HG02798 (cell line): Measurements from ENCODE around the gene CIT.
"Not testable (repeated sequence)": the region's sequence is repeated elsewhere in the genome, so short reads cannot be mapped to it uniquely, and the experiment has no call there.

Experiments
- ATAC-seq: cut with Tn5 transposase; IDR thresholded peaks from one replicate; pipeline ENCODE4 v1.9.1; 2021; ENCODE audit warnings: mild to moderate bottlenecking; ENCODE audit not compliant: unreplicated experiment, poor library complexity

Gene CIT

GRCh38 chr12:119746169-119746568 lies 131.0 kb downstream of the CIT start:
- ATAC-seq, result no peak

- no peak for ATAC-seq
These were observed 132.1 kb downstream of the CIT start for GRCh38 chr12:119744900-119745606.

GRCh38 chr12:119742700-119743099 lies 134.4 kb downstream of the CIT start:
- ATAC-seq, result no peak

- no peak for ATAC-seq
These were observed 136.3 kb downstream of the CIT start for GRCh38 chr12:119740830-119741229.

GRCh38 chr12:119735079-119735478 lies 142.0 kb downstream of the CIT start:
- no peak for ATAC-seq

- ATAC-seq, result no peak
These were observed 146.7 kb downstream of the CIT start for GRCh38 chr12:119730381-119730780.

- no peak for ATAC-seq
These were observed 147.2 kb downstream of the CIT start for GRCh38 chr12:119729871-119730270.

GRCh38 chr12:119728444-119728745 lies 148.7 kb downstream of the CIT start:
- no peak for ATAC-seq

- no peak for ATAC-seq
These were observed 149.3 kb downstream of the CIT start for GRCh38 chr12:119727600-119728443.

GRCh38 chr12:119725523-119725922 lies 151.6 kb downstream of the CIT start:
- ATAC-seq, result no peak

GRCh38 chr12:119721306-119721705 lies 155.8 kb downstream of the CIT start:
- ATAC-seq, result no peak

GRCh38 chr12:119720349-119720748 lies 156.8 kb downstream of the CIT start:
- no peak for ATAC-seq

GRCh38 chr12:119718141-119718540 lies 159.0 kb downstream of the CIT start:
- no peak for ATAC-seq

- ATAC-seq, result no peak
These were observed 161.9 kb downstream of the CIT start for GRCh38 chr12:119715268-119715620.

- ATAC-seq, result no peak
These were observed 162.4 kb downstream of the CIT start for GRCh38 chr12:119714614-119715267.

- no peak for ATAC-seq
These were observed 163.5 kb downstream of the CIT start for GRCh38 chr12:119713551-119714031.

- ATAC-seq, result no peak
These were observed 164.4 kb downstream of the CIT start for GRCh38 chr12:119712721-119713120.

- no peak for ATAC-seq
These were observed 165.4 kb downstream of the CIT start for GRCh38 chr12:119711693-119712092.

- ATAC-seq, result no peak
These were observed 166.1 kb downstream of the CIT start for GRCh38 chr12:119710965-119711551.

GRCh38 chr12:119710374-119710964 lies 166.7 kb downstream of the CIT start:
- no peak for ATAC-seq

- not testable (repeated sequence) for ATAC-seq
These were observed 170.7 kb downstream of the CIT start for GRCh38 chr12:119706427-119706826.
